Retinal pigment epithelial cell (primary cell): ENCODE measurements around the gene PCDHGA12.
"Not testable (repeated sequence)": the region's sequence is repeated elsewhere in the genome, so short reads cannot be mapped to it uniquely, and the experiment has no call there.

ENCODE experiments used
- DNase-seq: peaks from one replicate; pipeline ENCODE4 v3.0.0-alpha.2; 2010; ENCODE audit warnings: low read depth
- H3K4me3 ChIP-seq: 2 replicates; pipeline ENCODE4 v1.5.1; 2011; ENCODE audit warnings: mild to moderate bottlenecking, low read length, control low read depth, moderate library complexity
- TF ChIP-seq, protein P1 (sequence below): conservative IDR thresholded peaks from 2 replicates; pipeline ENCODE4 v1.5.1; 2011; ENCODE audit warnings: low read depth, low read length, control low read depth, inconsistent platforms

The PCDHGA12 gene

DNA sequence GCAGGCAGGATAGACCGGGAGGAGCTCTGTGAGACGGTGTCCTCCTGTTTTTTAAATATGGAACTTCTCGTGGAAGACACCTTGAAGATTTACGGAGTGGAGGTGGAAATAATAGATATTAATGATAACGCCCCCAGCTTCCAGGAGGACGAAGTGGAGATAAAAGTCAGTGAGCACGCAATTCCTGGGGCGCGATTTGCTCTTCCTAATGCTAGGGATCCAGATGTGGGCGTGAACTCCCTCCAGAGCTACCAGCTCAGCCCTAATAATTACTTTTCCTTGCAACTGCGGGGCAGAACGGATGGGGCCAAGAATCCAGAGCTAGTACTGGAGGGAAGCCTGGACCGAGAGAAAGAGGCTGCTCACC lies 8.8 kb upstream of the PCDHGA12 start:
- H3K4me3 ChIP-seq = peak overlapping the region; percentile 53
- TF ChIP-seq, protein P1, sequence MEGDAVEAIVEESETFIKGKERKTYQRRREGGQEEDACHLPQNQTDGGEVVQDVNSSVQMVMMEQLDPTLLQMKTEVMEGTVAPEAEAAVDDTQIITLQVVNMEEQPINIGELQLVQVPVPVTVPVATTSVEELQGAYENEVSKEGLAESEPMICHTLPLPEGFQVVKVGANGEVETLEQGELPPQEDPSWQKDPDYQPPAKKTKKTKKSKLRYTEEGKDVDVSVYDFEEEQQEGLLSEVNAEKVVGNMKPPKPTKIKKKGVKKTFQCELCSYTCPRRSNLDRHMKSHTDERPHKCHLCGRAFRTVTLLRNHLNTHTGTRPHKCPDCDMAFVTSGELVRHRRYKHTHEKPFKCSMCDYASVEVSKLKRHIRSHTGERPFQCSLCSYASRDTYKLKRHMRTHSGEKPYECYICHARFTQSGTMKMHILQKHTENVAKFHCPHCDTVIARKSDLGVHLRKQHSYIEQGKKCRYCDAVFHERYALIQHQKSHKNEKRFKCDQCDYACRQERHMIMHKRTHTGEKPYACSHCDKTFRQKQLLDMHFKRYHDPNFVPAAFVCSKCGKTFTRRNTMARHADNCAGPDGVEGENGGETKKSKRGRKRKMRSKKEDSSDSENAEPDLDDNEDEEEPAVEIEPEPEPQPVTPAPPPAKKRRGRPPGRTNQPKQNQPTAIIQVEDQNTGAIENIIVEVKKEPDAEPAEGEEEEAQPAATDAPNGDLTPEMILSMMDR = no peak
- no peak for DNase-seq

DNA sequence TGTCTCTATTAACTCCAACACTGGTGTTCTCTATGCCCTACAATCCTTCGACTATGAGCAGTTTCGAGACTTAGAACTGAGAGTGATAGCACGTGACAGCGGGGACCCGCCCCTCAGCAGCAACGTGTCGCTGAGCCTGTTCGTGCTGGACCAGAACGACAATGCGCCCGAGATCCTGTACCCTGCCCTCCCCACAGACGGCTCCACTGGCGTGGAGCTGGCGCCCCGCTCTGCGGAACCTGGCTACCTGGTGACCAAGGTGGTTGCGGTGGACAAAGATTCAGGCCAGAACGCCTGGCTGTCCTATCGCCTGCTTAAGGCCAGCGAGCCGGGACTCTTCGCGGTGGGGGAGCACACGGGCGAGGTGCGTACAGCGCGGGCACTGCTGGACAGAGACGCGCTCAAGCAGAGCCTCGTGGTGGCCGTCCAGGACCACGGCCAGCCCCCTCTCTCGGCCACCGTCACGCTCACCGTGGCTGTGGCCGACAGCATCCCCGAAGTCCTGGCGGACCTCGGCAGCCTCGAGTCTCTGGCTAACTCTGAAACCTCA lies 7.5 kb upstream of the PCDHGA12 start:
- TF ChIP-seq, protein P1 = no peak
- DNase-seq = no peak
- no peak overlapping the region for H3K4me3 ChIP-seq

DNA sequence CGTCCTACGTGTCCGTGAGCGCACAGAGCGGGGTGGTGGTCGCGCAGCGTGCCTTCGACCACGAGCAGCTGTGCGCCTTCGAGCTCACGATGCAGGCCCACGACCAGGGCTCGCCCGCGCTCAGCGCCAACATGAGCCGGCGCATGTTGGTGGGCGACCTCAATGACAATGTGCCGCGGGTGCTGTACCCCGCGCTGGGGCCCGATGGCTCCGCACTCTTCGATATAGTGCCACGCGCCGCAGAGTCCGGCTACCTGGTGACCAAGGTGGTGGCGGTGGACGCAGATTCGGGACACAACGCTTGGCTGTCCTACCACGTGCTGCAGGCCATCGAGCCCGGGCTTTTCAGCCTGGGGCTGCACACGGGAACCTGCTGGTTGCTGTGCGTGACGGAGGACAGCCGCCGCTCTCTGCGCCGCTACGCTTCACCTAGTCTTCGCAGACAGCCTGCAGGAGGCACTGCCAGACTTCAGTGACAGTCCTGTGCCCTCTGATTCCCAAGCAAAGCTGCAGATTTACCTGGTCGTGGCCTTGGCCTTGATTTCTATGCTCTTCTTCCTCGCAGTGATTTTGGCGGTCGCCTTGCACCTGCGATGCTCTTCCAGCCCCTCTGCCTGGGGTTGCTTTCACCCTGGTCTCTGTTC lies 2.4 kb upstream of the PCDHGA12 start:
- DNase-seq = no peak
- TF ChIP-seq, protein P1 = no peak
- H3K4me3 ChIP-seq = no peak overlapping the region

GRCh38 chr5:141431286-141431685 lies 979 bp downstream of the PCDHGA12 start:
- H3K4me3 ChIP-seq = peak overlapping the region; percentile 26
- DNase-seq = no peak
- TF ChIP-seq, protein P1 = no peak

DNA sequence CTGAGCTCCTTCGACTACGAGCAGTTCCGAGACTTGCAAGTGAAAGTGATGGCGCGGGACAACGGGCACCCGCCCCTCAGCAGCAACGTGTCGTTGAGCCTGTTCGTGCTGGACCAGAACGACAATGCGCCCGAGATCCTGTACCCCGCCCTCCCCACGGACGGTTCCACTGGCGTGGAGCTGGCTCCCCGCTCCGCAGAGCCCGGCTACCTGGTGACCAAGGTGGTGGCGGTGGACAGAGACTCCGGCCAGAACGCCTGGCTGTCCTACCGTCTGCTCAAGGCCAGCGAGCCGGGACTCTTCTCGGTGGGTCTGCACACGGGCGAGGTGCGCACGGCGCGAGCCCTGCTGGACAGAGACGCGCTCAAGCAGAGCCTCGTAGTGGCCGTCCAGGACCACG lies 2.0 kb downstream of the PCDHGA12 start:
- not testable (repeated sequence) for H3K4me3 ChIP-seq, DNase-seq

DNA sequence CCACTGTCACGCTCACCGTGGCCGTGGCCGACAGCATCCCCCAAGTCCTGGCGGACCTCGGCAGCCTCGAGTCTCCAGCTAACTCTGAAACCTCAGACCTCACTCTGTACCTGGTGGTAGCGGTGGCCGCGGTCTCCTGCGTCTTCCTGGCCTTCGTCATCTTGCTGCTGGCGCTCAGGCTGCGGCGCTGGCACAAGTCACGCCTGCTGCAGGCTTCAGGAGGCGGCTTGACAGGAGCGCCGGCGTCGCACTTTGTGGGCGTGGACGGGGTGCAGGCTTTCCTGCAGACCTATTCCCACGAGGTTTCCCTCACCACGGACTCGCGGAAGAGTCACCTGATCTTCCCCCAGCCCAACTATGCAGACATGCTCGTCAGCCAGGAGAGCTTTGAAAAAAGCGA lies 2.4 kb downstream of the PCDHGA12 start:
- DNase-seq, H3K4me3 ChIP-seq: not testable (repeated sequence)

GRCh38 chr5:141434006-141434405 lies 3.7 kb downstream of the PCDHGA12 start:
- DNase-seq = no peak

GRCh38 chr5:141437221-141437620 lies 6.9 kb downstream of the PCDHGA12 start:
- H3K4me3 ChIP-seq = no peak overlapping the region
- DNase-seq = no peak
- TF ChIP-seq, protein P1 = no peak

More at GRCh38 chr5:141434006-141434405, 3.7 kb downstream of the PCDHGA12 start:
- no peak overlapping the region for H3K4me3 ChIP-seq
- TF ChIP-seq, protein P1 = no peak
